Stomach smooth muscle (tissue), 2 donors: ENCODE results near the gene ADAMTS19.

ENCODE experiments used
- H3K27ac ChIP-seq: one replicate; pipeline ENCODE4 v1.7.0; 2013; ENCODE audit warnings: mild to moderate bottlenecking, low read length, inconsistent platforms
- H3K27me3 ChIP-seq, 2 donors: one replicate each; pipeline ENCODE4 v1.7.0; 2013; ENCODE audit warnings: low read length in 2 of 2; ENCODE audit not compliant: insufficient read depth in 2 of 2, control insufficient read depth in 1 of 2
- H3K36me3 ChIP-seq, 2 donors: one replicate each; pipeline ENCODE4 v1.7.0; 2013; ENCODE audit warnings: low read length in 2 of 2; ENCODE audit not compliant: control insufficient read depth in 2 of 2, insufficient read depth in 2 of 2
- H3K4me1 ChIP-seq: one replicate; pipeline ENCODE4 v1.7.0; 2013; ENCODE audit warnings: low read length; ENCODE audit not compliant: control insufficient read depth, insufficient read depth
- H3K4me3 ChIP-seq, 2 donors: one replicate each; pipeline ENCODE4 v1.7.0; 2013; ENCODE audit warnings: low read length in 2 of 2
- H3K9ac ChIP-seq, 2 donors: one replicate each; pipeline ENCODE4 v1.7.0; 2013; ENCODE audit warnings: low read length in 2 of 2, mild to moderate bottlenecking in 1 of 2
- H3K9me3 ChIP-seq, 2 donors: one replicate each; pipeline ENCODE4 v1.7.0; 2013; ENCODE audit warnings: low read length in 2 of 2; ENCODE audit not compliant: control insufficient read depth in 2 of 2
- donor health status: healthy.
- donor health status: Pancreatic carcinoma.

ADAMTS19 gene

DNA sequence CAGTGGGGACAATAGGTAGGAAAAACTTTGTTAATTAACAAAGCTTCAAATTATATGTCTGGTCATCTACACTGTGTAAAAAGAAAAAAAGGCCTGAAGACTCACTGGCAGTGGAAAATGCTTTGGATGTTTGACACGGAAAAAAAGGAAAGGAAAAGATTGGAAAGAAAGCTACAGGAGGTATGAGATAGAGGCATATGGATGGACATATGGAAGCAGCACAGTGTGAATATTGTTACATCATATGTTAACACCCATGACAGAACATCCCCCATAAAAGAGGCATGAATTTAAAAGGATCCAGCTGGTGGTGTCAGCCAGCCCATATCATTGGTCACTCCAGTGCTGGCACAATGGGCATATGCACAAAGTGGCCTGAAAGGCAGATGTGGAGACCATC is 19.0 kb upstream of the ADAMTS19 start:
- Histone ChIP-seq H3K4me1 (no peaks in the 10 kb centered on the region), H3K9me3 (no peaks in the 10 kb centered on the region), H3K9ac (no peak overlapping the region), H3K36me3 (no peaks in the 10 kb centered on the region), H3K27ac (no peak overlapping the region), H3K4me3 (no peak overlapping the region), H3K27me3 (no peaks in the 10 kb centered on the region)

DNA sequence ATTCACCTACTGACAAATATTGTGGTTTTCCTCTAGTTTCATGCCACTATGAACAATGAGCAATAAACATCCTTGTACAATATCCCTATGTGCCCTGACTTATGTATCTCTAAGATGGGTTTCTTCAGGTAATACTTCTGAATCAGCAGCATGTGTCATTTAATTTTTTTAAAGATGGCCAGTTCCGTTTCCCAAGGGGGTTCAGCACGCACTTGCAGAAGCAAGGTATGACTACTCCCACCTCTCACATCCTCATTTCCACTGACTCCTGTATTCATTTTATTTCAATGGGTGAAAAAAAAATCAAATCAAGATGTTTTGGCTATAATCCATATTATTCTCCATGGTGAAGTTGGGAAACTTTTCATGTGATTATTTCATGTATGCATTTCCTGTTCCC is 14.7 kb upstream of the ADAMTS19 start:
- Histone ChIP-seq H3K4me1 (no peaks in the 10 kb centered on the region), H3K27me3 (no peaks in the 10 kb centered on the region), H3K9ac (no peak overlapping the region), H3K36me3 (no peaks in the 10 kb centered on the region), H3K27ac (no peak overlapping the region), H3K9me3 (no peaks in the 10 kb centered on the region), H3K4me3 (no peak overlapping the region)

DNA sequence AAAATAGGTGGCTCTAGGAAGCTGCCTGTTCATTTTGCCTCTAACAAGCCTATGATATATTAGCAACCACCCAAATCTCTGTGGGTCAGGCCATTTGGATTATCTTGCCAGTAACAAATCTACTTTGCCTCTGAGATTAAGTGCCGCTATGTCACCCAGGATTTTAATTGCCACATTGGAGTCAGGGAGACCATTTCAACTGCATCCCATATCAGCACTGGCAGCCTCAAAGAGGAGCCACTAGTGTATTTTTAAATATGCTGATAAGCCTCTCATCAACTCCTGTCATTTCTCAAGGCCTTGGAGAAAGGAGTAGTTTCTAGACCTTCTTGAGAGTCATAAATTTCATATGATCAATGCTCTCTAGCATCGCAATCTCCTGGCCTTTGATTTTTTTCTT is 12.1 kb upstream of the ADAMTS19 start:
- no peaks in the 10 kb centered on the region for H3K4me1 ChIP-seq
- no peak overlapping the region for H3K27ac ChIP-seq
- no peaks in the 10 kb centered on the region for H3K9me3 ChIP-seq
- H3K4me3 ChIP-seq, result no peak overlapping the region
- no peaks in the 10 kb centered on the region for H3K27me3 ChIP-seq
- H3K36me3 ChIP-seq, result no peaks in the 10 kb centered on the region
- no peak overlapping the region for H3K9ac ChIP-seq

DNA sequence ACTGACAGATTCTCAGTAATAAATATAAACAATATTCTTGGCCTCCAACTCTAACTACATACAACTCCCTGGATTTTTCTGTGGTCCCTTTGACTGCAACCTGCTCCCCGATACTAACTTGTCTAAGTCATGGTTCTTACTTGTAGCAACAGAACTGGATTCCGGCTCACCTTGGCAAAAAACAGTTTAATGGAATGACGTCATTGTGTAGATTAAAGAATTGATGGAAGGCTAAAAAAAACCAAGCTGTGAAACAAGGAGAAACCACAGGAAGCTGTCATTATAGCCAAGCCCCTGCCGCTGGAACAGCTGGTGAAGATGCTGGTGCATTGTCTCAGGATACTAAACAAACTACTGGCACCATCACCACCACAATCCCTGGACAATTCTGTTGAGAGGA is 11.4 kb upstream of the ADAMTS19 start:
- no peak overlapping the region for H3K4me3 ChIP-seq
- no peak overlapping the region for H3K9ac ChIP-seq
- no peaks in the 10 kb centered on the region for H3K9me3 ChIP-seq
- H3K27me3 ChIP-seq, result no peaks in the 10 kb centered on the region
- H3K27ac ChIP-seq, result no peak overlapping the region
- H3K4me1 ChIP-seq, result no peaks in the 10 kb centered on the region
- H3K36me3 ChIP-seq, result no peaks in the 10 kb centered on the region

DNA sequence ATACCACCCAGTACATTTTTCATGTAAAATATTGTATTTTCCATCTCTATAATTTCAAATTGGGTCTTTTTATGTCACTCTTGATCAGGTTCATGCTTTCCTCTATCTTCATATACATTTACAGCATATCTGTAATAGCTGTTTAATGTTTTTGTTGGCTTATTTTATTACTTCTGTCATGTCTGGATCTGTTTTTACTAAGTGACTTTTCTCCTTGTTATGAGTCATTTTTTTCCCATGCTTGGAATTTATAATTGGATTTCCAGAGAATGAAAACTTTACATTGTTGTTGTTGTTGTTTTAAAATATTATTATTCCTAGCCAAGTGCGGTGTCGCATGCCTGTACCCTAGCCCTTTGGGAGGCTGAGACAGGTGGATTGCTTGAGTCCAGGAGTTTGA is 5.6 kb upstream of the ADAMTS19 start:
- Histone ChIP-seq H3K36me3 (no peaks in the 10 kb centered on the region), H3K27ac (no peak overlapping the region), H3K4me1 (peaks cover 1% of the 10 kb centered on the region), H3K4me3 (no peak overlapping the region), H3K9ac (no peak overlapping the region), H3K27me3 (peaks cover 3% of the 10 kb centered on the region in 2 donors), H3K9me3 (no peaks in the 10 kb centered on the region)

DNA sequence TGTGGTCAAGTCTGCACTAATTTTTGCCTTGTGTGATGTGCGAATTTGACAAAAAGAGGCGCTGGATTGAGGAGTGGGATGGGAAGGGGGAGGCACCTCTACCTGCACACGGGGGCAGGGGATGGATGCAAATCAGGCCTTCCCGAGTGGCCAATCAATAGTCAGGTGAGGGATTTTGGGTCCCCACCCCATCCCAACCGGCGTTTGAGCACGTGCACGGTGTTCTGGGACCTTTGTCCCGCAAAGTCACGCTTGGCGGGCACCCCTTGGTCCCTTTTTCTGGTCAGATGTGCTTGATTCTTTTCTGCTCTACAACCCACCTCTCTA is 685 bp upstream of the ADAMTS19 start:
- H3K27me3 ChIP-seq, result peaks cover 11 to 35% of the 10 kb centered on the region in 2 donors
- no peaks in the 10 kb centered on the region for H3K9me3 ChIP-seq
- no peaks in the 10 kb centered on the region for H3K36me3 ChIP-seq
- H3K27ac ChIP-seq, result no peak overlapping the region
- H3K9ac ChIP-seq, result no peak overlapping the region
- peak overlapping the region; percentile 22 to 56 for H3K4me3 ChIP-seq
- H3K4me1 ChIP-seq, result peaks cover 13% of the 10 kb centered on the region

DNA sequence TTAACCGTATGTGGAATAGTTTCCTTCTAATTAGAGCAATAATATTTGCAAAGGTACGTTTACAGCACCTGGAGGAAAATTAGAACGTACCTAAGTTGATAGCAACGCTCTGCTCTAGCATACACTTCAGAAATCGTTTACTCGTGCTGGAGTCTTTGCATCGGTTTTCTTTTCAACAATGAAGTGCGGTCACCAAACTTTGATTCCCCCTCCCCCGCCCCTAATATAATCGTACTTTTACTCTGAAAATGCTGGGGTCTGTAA is 506 bp downstream of the ADAMTS19 start:
- Histone ChIP-seq H3K27ac (no peak overlapping the region), H3K27me3 (peaks cover 11 to 35% of the 10 kb centered on the region in 2 donors), H3K9ac (no peak overlapping the region), H3K4me1 (peaks cover 13% of the 10 kb centered on the region), H3K9me3 (no peaks in the 10 kb centered on the region), H3K36me3 (no peaks in the 10 kb centered on the region), H3K4me3 (peak overlapping the region; percentile 65 to 71)

DNA sequence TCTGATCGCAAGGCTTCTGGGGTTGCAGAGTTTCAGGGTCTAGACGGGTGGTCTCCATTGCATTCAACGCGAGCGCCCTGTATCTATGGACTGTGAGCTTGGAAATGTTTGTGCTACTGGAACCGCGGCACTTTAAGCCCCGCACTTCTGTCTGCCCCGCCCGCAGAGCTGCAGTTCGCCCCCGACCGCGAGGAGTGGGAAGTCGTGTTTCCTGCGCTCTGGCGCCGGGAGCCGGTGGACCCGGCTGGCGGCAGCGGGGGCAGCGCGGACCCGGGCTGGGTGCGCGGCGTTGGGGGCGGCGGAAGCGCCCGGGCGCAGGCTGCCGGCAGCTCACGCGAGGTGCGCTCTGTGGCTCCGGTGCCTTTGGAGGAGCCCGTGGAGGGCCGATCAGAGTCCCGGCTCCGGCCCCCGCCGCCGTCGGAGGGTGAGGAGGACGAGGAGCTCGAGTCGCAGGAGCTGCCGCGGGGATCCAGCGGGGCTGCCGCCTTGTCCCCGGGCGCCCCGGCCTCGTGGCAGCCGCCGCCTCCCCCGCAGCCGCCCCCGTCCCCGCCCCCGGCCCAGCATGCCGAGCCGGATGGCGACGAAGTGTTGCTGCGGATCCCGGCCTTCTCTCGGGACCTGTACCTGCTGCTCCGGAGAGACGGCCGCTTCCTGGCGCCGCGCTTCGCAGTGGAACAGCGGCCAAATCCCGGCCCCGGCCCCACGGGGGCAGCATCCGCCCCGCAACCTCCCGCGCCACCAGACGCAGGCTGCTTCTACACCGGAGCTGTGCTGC is 1.0 kb downstream of the ADAMTS19 start:
- Histone ChIP-seq H3K27me3 (peaks cover 11 to 35% of the 10 kb centered on the region in 2 donors), H3K9me3 (no peaks in the 10 kb centered on the region), H3K27ac (no peak overlapping the region), H3K9ac (no peak overlapping the region), H3K4me3 (peak overlapping the region; percentile 65 to 71), H3K4me1 (peaks cover 13% of the 10 kb centered on the region), H3K36me3 (no peaks in the 10 kb centered on the region)

DNA sequence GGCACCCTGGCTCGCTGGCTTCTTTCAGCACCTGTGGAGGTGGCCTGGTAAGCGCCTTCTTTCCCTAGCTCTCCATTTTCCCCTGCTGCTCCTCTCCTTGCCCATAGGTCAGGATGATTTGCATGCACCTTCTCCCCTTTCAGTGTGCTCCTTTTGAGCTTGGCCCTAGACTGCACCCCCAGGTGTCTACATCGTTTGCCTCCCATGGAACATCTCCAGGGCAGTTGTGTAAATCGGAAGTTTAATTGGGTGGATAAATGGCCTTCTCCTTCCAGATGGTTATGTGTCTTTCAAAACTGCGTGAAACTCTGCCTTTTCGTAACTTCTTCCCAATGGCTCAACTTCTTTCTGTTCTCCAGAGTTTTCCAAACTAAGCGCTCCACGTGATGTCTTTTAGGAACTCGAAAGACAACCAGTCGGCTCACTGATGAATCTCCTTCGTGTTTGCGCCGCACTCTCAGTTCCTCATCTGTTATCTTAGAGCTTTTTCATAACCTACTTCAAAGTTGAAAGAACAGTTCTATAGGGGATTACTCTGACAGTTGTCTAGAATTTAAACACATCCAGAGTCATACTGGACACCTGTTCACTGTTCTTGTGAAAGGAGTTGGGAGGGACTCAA is 1.7 kb downstream of the ADAMTS19 start:
- Histone ChIP-seq H3K4me1 (peaks cover 13% of the 10 kb centered on the region), H3K4me3 (peak overlapping the region; percentile 44 to 71), H3K36me3 (no peaks in the 10 kb centered on the region), H3K27ac (no peak overlapping the region), H3K27me3 (peaks cover 11 to 35% of the 10 kb centered on the region in 2 donors), H3K9me3 (no peaks in the 10 kb centered on the region), H3K9ac (no peak overlapping the region)

DNA sequence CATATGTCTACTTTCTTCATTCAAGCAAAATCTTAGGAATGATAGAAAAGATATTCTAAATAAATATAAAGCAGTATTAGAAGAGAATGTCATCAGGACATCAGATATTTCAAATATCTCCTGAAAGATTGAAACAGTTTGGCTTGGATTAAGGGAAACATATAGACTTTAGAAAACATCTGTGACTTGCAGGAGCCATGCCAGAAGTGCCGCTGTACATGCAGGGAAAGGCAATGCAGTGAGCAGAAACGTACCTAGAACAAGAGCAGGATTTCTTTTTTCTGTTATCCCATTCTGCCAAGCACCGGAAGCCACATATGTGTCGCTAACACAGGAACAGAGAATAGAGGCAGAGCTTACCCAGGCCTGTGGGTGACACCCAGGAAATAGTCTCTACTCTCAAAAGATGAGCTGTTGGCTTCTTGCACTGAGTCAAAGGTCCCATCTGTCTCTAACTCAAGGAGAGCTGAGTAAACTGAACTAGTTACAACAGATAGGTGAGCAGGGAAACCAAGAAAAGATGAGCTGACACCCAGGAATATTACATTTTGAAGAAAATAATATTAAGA is 5.8 kb downstream of the ADAMTS19 start:
- Histone ChIP-seq H3K4me1 (peaks cover 2% of the 10 kb centered on the region), H3K27me3 (peaks cover 4 to 22% of the 10 kb centered on the region in 2 donors), H3K36me3 (no peaks in the 10 kb centered on the region), H3K27ac (no peak overlapping the region), H3K9ac (no peak overlapping the region), H3K9me3 (no peaks in the 10 kb centered on the region), H3K4me3 (no peak overlapping the region)

DNA sequence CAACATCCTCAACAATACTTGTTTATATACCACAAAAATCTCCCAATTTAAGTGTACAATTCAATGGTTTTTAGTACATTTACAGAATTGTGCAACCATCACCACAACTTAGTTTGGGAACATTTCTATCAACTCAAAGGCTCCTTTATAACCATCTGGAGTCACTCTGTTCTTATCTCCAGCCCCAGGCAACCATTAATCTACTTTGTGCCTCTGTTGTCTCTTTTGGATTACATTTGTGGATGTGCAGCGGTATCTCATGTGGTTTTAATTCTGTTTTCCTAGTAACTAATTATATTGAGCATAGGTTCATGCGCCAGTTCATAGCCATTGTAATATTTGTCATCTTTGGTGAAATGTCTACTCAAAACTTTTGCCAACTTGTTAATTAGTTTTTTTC is 14.4 kb downstream of the ADAMTS19 start:
- Histone ChIP-seq H3K27me3 (no peaks in the 10 kb centered on the region), H3K9me3 (no peaks in the 10 kb centered on the region), H3K27ac (no peak overlapping the region), H3K9ac (no peak overlapping the region), H3K36me3 (no peaks in the 10 kb centered on the region), H3K4me1 (no peaks in the 10 kb centered on the region), H3K4me3 (no peak overlapping the region)
